ENCODE results near the gene DLG4. TPM values are rescaled to one million over a fixed set of nuclear protein-coding genes. Genes with fewer than 3 reads are reported as not detected.

The DLG4 gene
- total RNA-seq, 1 donor from 2014 or later, result 131 TPM

DNA sequence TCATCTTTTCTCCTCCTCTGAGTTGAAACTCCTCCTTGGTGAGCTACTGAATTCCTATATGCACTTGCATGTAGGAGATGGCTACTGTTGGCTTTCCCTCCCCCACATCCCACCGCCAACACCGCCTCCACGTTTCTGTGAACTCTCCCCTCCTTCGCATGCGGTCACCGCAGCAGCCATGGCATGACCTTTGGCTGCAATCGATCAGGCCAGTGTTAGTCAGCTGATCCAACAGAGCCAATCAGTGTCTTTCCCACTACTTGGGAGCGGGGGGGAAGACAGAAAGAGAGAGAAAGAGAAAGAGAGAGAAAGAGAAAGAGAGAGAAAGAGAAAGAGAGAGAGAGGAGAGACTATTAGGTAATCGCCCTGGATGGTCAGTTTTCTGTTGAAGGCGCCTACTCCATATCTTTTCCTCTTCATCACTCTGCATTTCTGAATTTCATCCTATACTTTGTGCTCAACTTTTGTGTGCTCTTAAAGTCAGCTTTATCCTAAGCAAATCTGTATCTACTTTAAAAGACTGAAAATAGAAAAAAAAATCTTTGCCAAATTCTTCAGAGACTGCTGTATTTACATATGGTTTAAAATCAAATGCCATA lies 63.2 kb downstream of the DLG4 start:
- no peak for DNase-seq

DNA sequence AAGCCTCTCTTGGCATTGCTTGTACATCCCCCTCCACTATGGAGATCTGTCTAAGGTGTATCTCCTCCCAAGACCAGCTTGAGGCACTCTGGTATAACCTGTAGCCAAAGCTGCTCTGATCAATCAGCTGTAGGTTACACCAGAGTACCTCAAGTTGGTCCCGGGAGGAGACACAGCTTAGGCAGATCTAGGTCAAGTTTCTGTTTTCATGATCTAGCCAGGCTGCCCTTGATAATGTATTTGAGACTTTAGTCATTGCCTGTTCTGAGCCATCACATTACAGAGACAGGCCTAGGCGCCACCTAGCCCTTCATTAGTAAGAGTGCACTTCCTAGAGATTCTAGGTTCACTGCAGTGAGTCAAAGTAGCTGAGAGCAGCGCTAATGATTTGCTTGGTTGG lies 71.9 kb downstream of the DLG4 start:
- no peak for DNase-seq

GRCh38 chr17:7146115-7146514 lies 73.5 kb downstream of the DLG4 start:
- no peak for DNase-seq

DNA sequence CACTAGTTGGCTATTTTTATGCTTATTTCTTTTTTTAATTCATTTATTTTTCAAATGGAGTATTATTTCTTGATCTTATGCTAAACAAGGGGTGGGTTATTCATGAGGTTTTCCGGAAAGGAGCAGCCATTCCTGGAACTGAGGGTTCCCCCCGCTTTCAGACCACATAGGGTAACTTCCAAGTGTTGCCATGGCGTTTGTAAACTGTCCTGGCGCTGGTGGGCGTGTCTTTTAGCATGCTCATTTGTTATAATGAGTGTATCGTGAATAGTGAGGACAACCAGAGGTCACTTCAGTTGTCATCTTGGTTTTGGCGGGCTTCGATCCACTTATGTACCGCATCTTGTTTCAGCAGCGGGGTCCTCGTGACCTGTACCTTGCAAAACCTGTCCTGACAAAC lies 75.4 kb downstream of the DLG4 start:
- no peak for DNase-seq

DNA sequence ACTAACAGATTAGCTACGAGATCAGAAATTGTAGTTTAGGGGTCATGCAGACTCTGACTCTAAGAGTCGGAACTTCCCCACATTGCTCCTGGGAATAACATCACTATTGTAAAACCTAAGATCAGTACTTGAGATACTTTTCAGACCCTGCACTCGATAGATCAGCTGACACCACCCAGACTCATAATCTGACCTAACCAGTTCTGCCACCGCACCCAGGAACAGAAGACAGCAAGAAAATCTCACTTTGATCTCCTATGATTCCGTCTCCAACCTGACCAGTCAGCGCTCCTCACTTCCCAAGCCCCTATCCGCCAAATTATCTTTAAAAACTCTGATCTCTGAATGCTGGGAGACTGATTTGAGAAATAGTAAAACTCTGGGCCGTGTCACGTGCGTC lies 77.8 kb downstream of the DLG4 start:
- DNase-seq, result no peak

DNA sequence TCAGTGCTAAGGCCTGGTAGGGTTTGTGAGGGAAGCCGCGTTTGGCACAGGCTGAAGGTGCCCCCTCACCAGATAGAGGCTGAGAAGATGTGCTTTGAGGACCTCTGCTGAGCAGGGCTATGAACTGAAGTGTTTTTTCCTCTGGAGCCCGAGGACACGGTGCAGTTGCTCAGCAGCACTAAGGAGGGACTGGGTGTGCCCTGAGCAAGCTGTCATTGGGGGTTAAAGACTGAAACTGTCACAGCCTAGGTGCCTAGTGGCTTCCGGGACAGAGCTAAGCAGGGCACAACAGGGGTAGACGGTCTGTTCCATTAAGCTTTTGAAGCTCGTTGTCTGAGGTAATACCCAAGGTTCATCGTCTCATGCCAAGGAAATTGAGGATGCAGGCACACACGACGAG lies 80.2 kb downstream of the DLG4 start:
- DNase-seq, result no peak

DNA sequence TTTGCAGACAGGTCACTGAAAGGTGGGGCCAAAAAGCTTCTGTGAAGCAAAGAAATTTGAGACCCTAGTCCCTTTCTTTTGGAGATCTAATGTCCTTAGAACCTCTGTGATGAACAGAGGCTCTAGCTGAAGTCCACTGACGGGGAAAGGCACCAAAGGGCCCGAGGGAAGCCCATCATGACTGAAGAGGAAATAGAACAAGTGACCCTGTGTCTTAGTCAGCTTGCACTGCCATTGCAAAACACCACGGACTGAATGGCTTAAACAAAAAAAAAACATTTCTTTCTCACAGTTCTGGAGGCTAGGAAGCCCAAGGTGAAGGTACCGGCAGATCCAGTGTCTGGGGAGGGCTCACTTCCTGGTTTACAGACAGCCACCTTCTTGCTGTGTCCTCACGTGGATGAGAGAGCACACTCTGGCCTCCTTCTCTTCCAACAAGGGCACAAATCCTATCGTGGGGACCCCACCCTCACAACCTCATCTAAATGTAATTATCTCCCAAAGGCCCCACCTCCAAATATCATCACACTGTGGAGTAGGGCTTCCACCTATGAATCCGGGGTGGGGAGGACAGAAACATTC lies 80.7 kb downstream of the DLG4 start:
- DNase-seq, result no peak

- DNase-seq, result no peak
These were observed 82.3 kb downstream of the DLG4 start for GRCh38 chr17:7137171-7137943.

Small RNA genes lying within 50 kb of the gene (small RNA-seq; reads per million reads assigned to genes)
- gene AC120057.4 (not detected), gene MIR324 (5.4 reads per million, percentile 90 among the genes with 10 or more reads in this experiment), gene RF00019 (not detected)

Other genes with a start within 250 kb of the DLG4 start
- gene ALOX12, start 223.8 kb downstream of the DLG4 start, total RNA-seq, result not detected
- gene RNASEK, start 207.2 kb downstream of the DLG4 start, total RNA-seq, result 46.0 TPM
- gene BCL6B, start 196.8 kb downstream of the DLG4 start, total RNA-seq, result 1.4 TPM
- 0.47 TPM for gene SLC16A13, start 183.8 kb downstream of the DLG4 start, total RNA-seq
- gene SLC16A11, start 175.7 kb downstream of the DLG4 start, total RNA-seq, result 0.31 TPM
- gene CLEC10A, start 139.6 kb downstream of the DLG4 start, total RNA-seq, result not detected
- gene ASGR2, start 105.0 kb downstream of the DLG4 start, total RNA-seq, result not detected
- 15.6 TPM for gene ASGR1, start 40.5 kb downstream of the DLG4 start, total RNA-seq
- gene ACADVL, start 102 bp upstream of the DLG4 start, total RNA-seq, result 77.2 TPM
- gene DVL2, start 14.7 kb upstream of the DLG4 start, total RNA-seq, result 49.1 TPM
- 33.7 TPM for gene PHF23, start 19.6 kb upstream of the DLG4 start, total RNA-seq
- 93.3 TPM for gene GABARAP, start 22.6 kb upstream of the DLG4 start, total RNA-seq
- 26.5 TPM for gene CTDNEP1, start 31.9 kb upstream of the DLG4 start, total RNA-seq
- gene ELP5, start 32.4 kb upstream of the DLG4 start, total RNA-seq, result 25.4 TPM
- 0.16 TPM for gene CLDN7, start 42.6 kb upstream of the DLG4 start, total RNA-seq
- gene SLC2A4, start 61.9 kb upstream of the DLG4 start, total RNA-seq, result 0.16 TPM
- 2.7 TPM for gene YBX2, start 74.8 kb upstream of the DLG4 start, total RNA-seq
- 156 TPM for gene EIF5A, start 87.8 kb upstream of the DLG4 start, total RNA-seq
- 29.5 TPM for gene GPS2, start 95.5 kb upstream of the DLG4 start, total RNA-seq
- 46.6 TPM for gene NEURL4, start 109.5 kb upstream of the DLG4 start, total RNA-seq
- gene ACAP1, start 116.7 kb upstream of the DLG4 start, total RNA-seq, result not detected
- gene KCTD11, start 132.3 kb upstream of the DLG4 start, total RNA-seq, result 3.9 TPM
- not detected for gene TMEM95, start 135.3 kb upstream of the DLG4 start, total RNA-seq
- 0.94 TPM for gene TNK1, start 161.3 kb upstream of the DLG4 start, total RNA-seq
- gene PLSCR3, start 174.7 kb upstream of the DLG4 start, total RNA-seq, result 10.0 TPM
- gene TMEM256, start 184.3 kb upstream of the DLG4 start, total RNA-seq, result 55.2 TPM
- 9.2 TPM for gene NLGN2, start 188.0 kb upstream of the DLG4 start, total RNA-seq
- not detected for gene SPEM1, start 200.5 kb upstream of the DLG4 start, total RNA-seq
- not detected for gene SPEM2, start 205.8 kb upstream of the DLG4 start, total RNA-seq
- not detected for gene SPEM3, start 209.0 kb upstream of the DLG4 start, total RNA-seq
- gene TMEM102, start 215.6 kb upstream of the DLG4 start, total RNA-seq, result 3.7 TPM
- gene FGF11, start 219.7 kb upstream of the DLG4 start, total RNA-seq, result 18.2 TPM
- 17.2 TPM for gene CHRNB1, start 225.2 kb upstream of the DLG4 start, total RNA-seq